IMR-90 (cell line): ENCODE measurements around the gene INCENP. TPM values are rescaled to one million over a fixed set of nuclear protein-coding genes. Genes with fewer than 3 reads are reported as not detected.

ENCODE experiments used
- ATAC-seq: fragments of 200-7000 bp; cut with Tn5 transposase; 2 replicates; pipeline ENCODE4 v1.9.1; 2020; ENCODE audit warnings: low read depth, mild to moderate bottlenecking, moderate library complexity
- BruUV-seq: library from RNA; stranded (reverse); fragments of 400-500 nt; replicated peaks from 2 replicates; lab custom pipeline; 2021; lab: Mats Ljungman, UMichigan
- CTCF ChIA-PET: fragments of 300-600 bp; formaldehyde crosslinking; extraction: SDS; loops from one replicate; lab custom pipeline; 2021; ENCODE audit warnings: antibody characterized with exemption; lab: Yijun Ruan, JAX
- POLR2A ChIA-PET: fragments of 300-600 bp; sonication (Branson Sonifier 250); formaldehyde crosslinking; loops from one replicate; lab custom pipeline; 2022; ENCODE audit warnings: antibody characterized with exemption; ENCODE audit not compliant: unreplicated experiment; lab: Charles Lee
- DNase-seq: peaks from one replicate; pipeline ENCODE4 v3.0.0; 2013
- H2AFZ ChIP-seq: replicated peaks from 2 replicates; pipeline ENCODE3; 2013; ENCODE audit warnings: low read length, mild to moderate bottlenecking; ENCODE audit not compliant: poor library complexity
- H2AK5ac ChIP-seq: 2 replicates; pipeline ENCODE4 v1.6.1; 2013; ENCODE audit warnings: low read depth, low read length, inconsistent platforms
- H2AK9ac ChIP-seq: replicated peaks from 2 replicates; pipeline ENCODE3; 2013; ENCODE audit warnings: mild to moderate bottlenecking, low read depth, low read length, moderate library complexity; ENCODE audit not compliant: poor library complexity
- H2BK120ac ChIP-seq: 2 replicates; pipeline ENCODE4 v1.6.1; 2013; ENCODE audit warnings: low read depth, low read length, inconsistent platforms
- H2BK15ac ChIP-seq: 3 replicates; pipeline ENCODE4 v1.6.1; 2013; ENCODE audit warnings: low read depth, low read length, inconsistent platforms
- H2BK20ac ChIP-seq: 2 replicates; pipeline ENCODE4 v1.6.1; 2013; ENCODE audit warnings: low read depth, mild to moderate bottlenecking, inconsistent platforms, low read length, moderate library complexity
- H2BK5ac ChIP-seq: 2 replicates; pipeline ENCODE4 v1.6.1; 2013; ENCODE audit warnings: mild to moderate bottlenecking, low read depth, low read length, inconsistent platforms; ENCODE audit not compliant: poor library complexity, severe bottlenecking
- H3K14ac ChIP-seq: replicated peaks from 2 replicates; pipeline ENCODE4 v1.6.1; 2013; ENCODE audit warnings: low read depth, low read length, inconsistent platforms
- H3K18ac ChIP-seq: 2 replicates; pipeline ENCODE4 v1.6.1; 2013; ENCODE audit warnings: low read depth, low read length, control low read depth
- H3K23ac ChIP-seq: 2 replicates; pipeline ENCODE4 v1.6.1; 2013; ENCODE audit warnings: low read depth, low read length, inconsistent platforms
- H3K27ac ChIP-seq: 2 replicates; pipeline ENCODE4 v1.5.1; 2013; ENCODE audit warnings: mild to moderate bottlenecking, control low read depth, low read length; ENCODE audit not compliant: insufficient read depth
- H3K27me3 ChIP-seq: 2 replicates; pipeline ENCODE4 v1.6.1; 2013; ENCODE audit warnings: low read length; ENCODE audit not compliant: control insufficient read depth, insufficient read depth
- H3K36me3 ChIP-seq: 2 replicates; pipeline ENCODE4 v1.6.1; 2013; ENCODE audit warnings: low read length, mixed read lengths; ENCODE audit not compliant: control insufficient read depth, insufficient read depth
- H3K4ac ChIP-seq: 2 replicates; pipeline ENCODE4 v1.6.1; 2013; ENCODE audit warnings: low read depth, low read length, inconsistent platforms
- H3K4me1 ChIP-seq: 2 replicates; pipeline ENCODE4 v1.6.1; 2013; ENCODE audit warnings: low read length, mixed read lengths; ENCODE audit not compliant: control insufficient read depth, insufficient read depth
- H3K4me2 ChIP-seq: 2 replicates; pipeline ENCODE4 v1.6.1; 2013; ENCODE audit warnings: low read depth, mild to moderate bottlenecking, control low read depth, low read length, moderate library complexity
- H3K4me3 ChIP-seq: 2 replicates; pipeline ENCODE4 v1.5.1; 2013; ENCODE audit warnings: low read depth, mild to moderate bottlenecking, control low read depth, low read length, moderate library complexity; ENCODE audit not compliant: insufficient read depth
- H3K56ac ChIP-seq: 2 replicates; pipeline ENCODE4 v1.6.1; 2013; ENCODE audit warnings: low read length, inconsistent platforms; ENCODE audit not compliant: insufficient read depth; ENCODE audit errors: extremely low read depth
- H3K79me1 ChIP-seq, 2 experiments: 2 replicates each; pipeline ENCODE4 v1.6.1; 2013; ENCODE audit warnings: low read length in 2 of 2, inconsistent platforms in 1 of 2, low read depth in 1 of 2
- H3K9ac ChIP-seq: 2 replicates; pipeline ENCODE4 v1.6.1; 2013; ENCODE audit warnings: low read depth, low read length, control low read depth
- H3K9me1 ChIP-seq: 2 replicates; pipeline ENCODE4 v1.6.1; 2013; ENCODE audit warnings: low read length, inconsistent platforms; ENCODE audit not compliant: insufficient read depth
- H3K9me3 ChIP-seq: 2 replicates; pipeline ENCODE4 v1.6.1; 2013; ENCODE audit warnings: low read length; ENCODE audit not compliant: control insufficient read depth, insufficient read depth
- H4K20me1 ChIP-seq: 2 replicates; pipeline ENCODE4 v1.6.1; 2013; ENCODE audit warnings: low read length, inconsistent platforms; ENCODE audit not compliant: insufficient read depth
- H4K5ac ChIP-seq: 2 replicates; pipeline ENCODE4 v1.6.1; 2013; ENCODE audit warnings: mild to moderate bottlenecking, low read depth, low read length, control low read depth
- H4K8ac ChIP-seq, 2 experiments: 2 replicates each; pipeline ENCODE4 v1.6.1; 2013; ENCODE audit warnings: low read depth in 2 of 2, low read length in 2 of 2, control low read depth in 1 of 2, inconsistent platforms in 1 of 2
- H4K91ac ChIP-seq: 2 replicates; pipeline ENCODE4 v1.6.1; 2013; ENCODE audit warnings: low read depth, low read length, inconsistent platforms; ENCODE audit not compliant: insufficient read depth
- CEBPB ChIP-seq: IDR thresholded peaks from 2 replicates; pipeline ENCODE4 v1.6.1; 2012; ENCODE audit warnings: low read depth, low read length, improper control_type of control experiment
- WGBS, 2 experiments: methylation state at CpG; one replicate each; pipeline versions ENCODE4 v1.1.5 to v1.1.7; 2013; ENCODE audit warnings: missing lambda C conversion rate in 2 of 2; ENCODE audit not compliant: insufficient read length in 1 of 2; ENCODE audit errors: extremely low coverage in 2 of 2; 5-methylcytosine and 5-hydroxymethylcytosine counted together
- dilution Hi-C: fragments of 300-500 bp; cut with HindIII; formaldehyde crosslinking; loops from one replicate; pipeline ENCODE4 v1.14.3; 2018; ENCODE audit warnings: low sequenced_read_pairs; ENCODE audit not compliant: unreplicated experiment
- in situ Hi-C: fragments of 300-500 bp; cut with MboI; formaldehyde crosslinking; loops from 3 replicates; pipeline ENCODE4 v1.14.3; 2019; ENCODE audit warnings: low sequenced_read_pairs, inconsistent platforms, mixed read lengths
- intact Hi-C: fragments of 100-400 bp; cut with micrococcal nuclease; formaldehyde crosslinking; loops from 2 replicates; pipeline ENCODE4 v1.10.0; 2022
- polyA plus RNA-seq, 3 experiments: library from polyadenylated mRNA; depleted of rRNA; stranded (reverse); fragments of >200 nt; gene quantifications; 2 replicates each; pipeline ENCODE4 v1.2.3, GENCODE V29; 2012; ENCODE audit warnings: low replicate concordance in 1 of 3
- total RNA-seq: library from RNA; depleted of rRNA; stranded (reverse); fragments of >200 nt; gene quantifications from 2 replicates; pipeline ENCODE4 v1.2.3, GENCODE V29; 2012

INCENP gene
- total and polyA plus RNA-seq, 2 of the 4 experiments (the other 2 are of a cell fraction) = 18.6 to 23.8 TPM

GRCh38 chr11:62186195-62186594, 62.4 kb downstream of the INCENP start:
- H4K5ac ChIP-seq = no peak overlapping the region
- H3K4ac ChIP-seq = no peak overlapping the region
- no peak overlapping the region for H2BK120ac ChIP-seq
- no peak overlapping the region for H2AFZ ChIP-seq
- DNase-seq (no peak), ATAC-seq (no peak)
- H2AK9ac ChIP-seq = no peak overlapping the region
- H3K9me1 ChIP-seq = no peaks in the 10 kb centered on the region
- H3K36me3 ChIP-seq = no peaks in the 10 kb centered on the region
- no peak overlapping the region for H3K4me2 ChIP-seq
- peaks cover 16% of the 10 kb centered on the region for H3K27me3 ChIP-seq
- H2AK5ac ChIP-seq = no peak overlapping the region
- no peak overlapping the region for H3K9ac ChIP-seq
- intact Hi-C loops = no loop called here
- no peak overlapping the region for H4K91ac ChIP-seq
- no peak overlapping the region for H2BK20ac ChIP-seq
- dilution Hi-C loops = no loop called here
- TF ChIP-seq CEBPB = no peak
- H2BK15ac ChIP-seq = no peak overlapping the region
- ChIA-PET CTCF (no interaction called here), POLR2A (no interaction called here)
- H3K9me3 ChIP-seq = no peaks in the 10 kb centered on the region
- no peak overlapping the region for H2BK5ac ChIP-seq
- in situ Hi-C loops = no loop called here
- no CpG with 5 or more reads among the region's 2 CpGs for WGBS, 2 experiments
- H4K20me1 ChIP-seq = no peaks in the 10 kb centered on the region
- no TSS peak for BruUV-seq
- no peak overlapping the region for H3K4me3 ChIP-seq
- no peak overlapping the region for H3K27ac ChIP-seq
- no peaks in the 10 kb centered on the region for H3K79me1 ChIP-seq
- H4K8ac ChIP-seq = no peak overlapping the region
- no peak overlapping the region for H3K18ac ChIP-seq
- no peaks in the 10 kb centered on the region for H3K4me1 ChIP-seq
- H3K56ac ChIP-seq = no peak overlapping the region
- no peak overlapping the region for H3K23ac ChIP-seq
- H3K14ac ChIP-seq = no peak overlapping the region
